ENCODE measurements around the gene SACM1L.

DNA sequence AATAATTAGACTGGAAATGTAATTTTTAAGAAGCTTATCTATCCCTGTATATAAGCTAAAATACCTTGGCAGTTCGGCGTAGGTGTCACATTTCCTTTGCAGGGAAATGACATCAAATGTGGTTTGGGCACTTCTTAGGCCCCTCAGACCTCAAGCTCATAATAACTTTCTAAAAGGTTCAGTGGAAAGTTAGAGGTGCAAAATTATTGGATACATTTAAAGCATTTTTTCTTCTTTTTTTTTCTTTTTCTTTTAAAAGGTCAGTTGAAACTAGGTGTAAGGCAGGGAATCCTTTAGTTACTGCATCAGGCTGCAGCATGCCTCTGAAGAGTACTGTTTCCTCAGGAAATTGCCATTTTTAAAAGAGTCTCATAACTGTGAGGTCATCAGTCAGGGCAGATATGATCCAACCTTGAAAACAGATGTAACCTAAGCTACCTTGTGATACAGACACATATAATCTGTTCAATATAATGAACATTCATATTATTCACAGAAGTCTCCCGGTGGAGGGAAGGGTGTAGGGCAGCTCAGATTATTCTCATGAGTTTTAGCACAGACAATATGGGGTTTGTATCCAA is 4.8 kb downstream of the SACM1L start:
- no peak for TF ChIP-seq POLR2AphosphoS5 (IDR thresholded peaks at IDR 0.05)
- TF ChIP-seq, protein P1, sequence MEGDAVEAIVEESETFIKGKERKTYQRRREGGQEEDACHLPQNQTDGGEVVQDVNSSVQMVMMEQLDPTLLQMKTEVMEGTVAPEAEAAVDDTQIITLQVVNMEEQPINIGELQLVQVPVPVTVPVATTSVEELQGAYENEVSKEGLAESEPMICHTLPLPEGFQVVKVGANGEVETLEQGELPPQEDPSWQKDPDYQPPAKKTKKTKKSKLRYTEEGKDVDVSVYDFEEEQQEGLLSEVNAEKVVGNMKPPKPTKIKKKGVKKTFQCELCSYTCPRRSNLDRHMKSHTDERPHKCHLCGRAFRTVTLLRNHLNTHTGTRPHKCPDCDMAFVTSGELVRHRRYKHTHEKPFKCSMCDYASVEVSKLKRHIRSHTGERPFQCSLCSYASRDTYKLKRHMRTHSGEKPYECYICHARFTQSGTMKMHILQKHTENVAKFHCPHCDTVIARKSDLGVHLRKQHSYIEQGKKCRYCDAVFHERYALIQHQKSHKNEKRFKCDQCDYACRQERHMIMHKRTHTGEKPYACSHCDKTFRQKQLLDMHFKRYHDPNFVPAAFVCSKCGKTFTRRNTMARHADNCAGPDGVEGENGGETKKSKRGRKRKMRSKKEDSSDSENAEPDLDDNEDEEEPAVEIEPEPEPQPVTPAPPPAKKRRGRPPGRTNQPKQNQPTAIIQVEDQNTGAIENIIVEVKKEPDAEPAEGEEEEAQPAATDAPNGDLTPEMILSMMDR (IDR thresholded peaks at IDR 0.05) = no peak
- no peak for TF ChIP-seq POLR2A (IDR thresholded peaks at IDR 0.05; ENCODE audit: low read depth)
- no peak for TF ChIP-seq EP300 (IDR thresholded peaks at IDR 0.05)
